ENCODE data around the gene NEK7. TPM values are rescaled to one million over a fixed set of nuclear protein-coding genes. Genes with fewer than 3 reads are reported as not detected.

The NEK7 gene
- total RNA-seq, 1 donor: 187 TPM

- H3K4me3 ChIP-seq (ENCODE audit: low read depth, low read length): no peak overlapping the region
- DNase-seq (ENCODE audit: low read depth): no peak
- TF ChIP-seq CTCF (IDR thresholded peaks at IDR 0.05; ENCODE audit: insufficient read depth, low read length): no peak
Observed at GRCh38 chr1:198160946-198161614, 4.3 kb downstream of the NEK7 start.

DNA sequence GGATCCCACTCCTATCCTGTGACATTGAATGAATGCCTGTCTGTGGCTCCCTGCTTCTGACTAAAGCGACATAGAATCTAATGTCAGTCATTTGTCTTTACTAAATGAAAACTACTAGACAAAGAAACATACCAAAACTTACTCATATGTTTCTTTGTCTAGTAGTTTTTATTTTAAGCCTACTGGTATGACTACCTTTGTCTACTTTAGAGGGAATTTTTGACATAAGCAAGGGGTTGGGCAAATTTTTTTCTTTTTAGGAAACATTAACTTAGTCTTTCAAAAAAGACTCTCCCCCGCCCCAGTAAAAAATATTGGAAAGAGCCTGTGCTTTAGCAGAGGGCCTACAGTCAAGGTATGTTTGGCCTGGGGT is 4.9 kb downstream of the NEK7 start:
- no peak for DNase-seq (ENCODE audit: low read depth)
- TF ChIP-seq CTCF (IDR thresholded peaks at IDR 0.05; ENCODE audit: insufficient read depth, low read length): no peak
- H3K4me3 ChIP-seq (ENCODE audit: low read depth, low read length): no peak overlapping the region

DNA sequence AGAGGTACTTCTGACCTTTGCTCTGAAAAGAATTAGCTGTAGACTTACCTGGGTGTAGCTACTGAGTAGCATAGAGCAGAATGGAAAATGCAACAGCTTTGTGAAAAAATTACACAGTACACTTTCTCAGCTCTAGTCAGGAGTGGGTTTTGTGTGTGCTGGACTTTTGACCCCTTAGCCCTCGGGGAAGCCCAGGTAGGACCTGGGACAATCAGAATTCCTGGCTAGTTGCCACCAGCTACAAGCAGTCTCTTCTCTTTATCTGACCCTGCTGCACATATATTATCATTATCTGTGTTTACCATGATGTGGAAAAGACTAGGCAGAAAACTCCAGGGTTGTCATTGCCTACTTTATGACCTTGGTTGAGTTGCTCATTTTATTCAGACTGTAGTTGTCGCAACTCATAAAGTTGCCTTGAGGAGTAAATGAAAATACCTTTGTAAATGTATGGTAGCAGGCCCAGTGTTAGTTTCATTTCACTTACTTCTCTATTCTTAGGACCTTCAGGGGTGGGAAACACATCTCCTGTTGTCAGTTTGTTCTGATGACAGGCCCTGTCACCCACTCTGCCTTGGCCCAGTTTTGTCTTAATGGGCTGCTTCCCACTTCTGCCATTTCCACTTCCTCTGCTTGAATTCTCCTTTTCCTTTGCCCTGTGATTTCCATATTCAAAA is 5.4 kb downstream of the NEK7 start:
- no peak for DNase-seq (ENCODE audit: low read depth)
- H3K4me3 ChIP-seq (ENCODE audit: low read depth, low read length): no peak overlapping the region

DNA sequence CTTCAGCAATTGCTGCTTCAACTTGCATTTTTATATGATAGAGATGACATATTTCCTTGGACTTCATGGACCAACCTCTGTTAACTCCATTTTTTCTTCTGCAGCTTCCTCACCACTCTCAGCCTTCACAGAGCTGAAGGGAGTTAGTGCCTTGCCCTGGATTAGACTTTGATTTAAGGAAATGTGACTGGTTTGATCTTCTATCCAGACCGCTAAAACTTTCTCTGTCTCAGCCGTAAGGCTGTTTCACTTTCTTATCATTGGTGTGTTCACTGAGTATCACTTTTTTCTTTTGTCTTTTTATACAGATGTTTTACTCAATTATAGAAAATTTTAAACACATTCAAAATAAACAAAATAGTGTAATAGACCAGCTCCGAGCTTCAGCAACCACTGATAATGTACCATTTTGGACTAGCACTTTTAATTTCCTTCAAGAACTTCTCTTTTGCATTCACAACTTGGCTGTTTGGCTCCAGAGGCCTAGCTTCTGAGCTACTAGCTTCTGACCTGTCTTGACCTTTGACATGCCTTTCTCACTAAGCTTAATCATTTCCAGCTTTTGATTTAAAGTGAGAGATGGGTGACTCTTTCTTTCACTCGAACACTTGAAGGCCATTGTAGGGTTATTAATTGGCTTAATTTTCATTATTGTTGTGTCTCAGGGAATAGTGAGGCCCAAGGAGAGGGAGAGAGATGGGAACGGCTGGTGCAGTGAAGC is 9.3 kb downstream of the NEK7 start:
- H3K4me3 ChIP-seq (ENCODE audit: low read depth, low read length): no peak overlapping the region
- no peak for DNase-seq (ENCODE audit: low read depth)

More for the DNA sequence above, 5.4 kb downstream of the NEK7 start:
- no peak for TF ChIP-seq CTCF (IDR thresholded peaks at IDR 0.05; ENCODE audit: insufficient read depth, low read length)

DNA sequence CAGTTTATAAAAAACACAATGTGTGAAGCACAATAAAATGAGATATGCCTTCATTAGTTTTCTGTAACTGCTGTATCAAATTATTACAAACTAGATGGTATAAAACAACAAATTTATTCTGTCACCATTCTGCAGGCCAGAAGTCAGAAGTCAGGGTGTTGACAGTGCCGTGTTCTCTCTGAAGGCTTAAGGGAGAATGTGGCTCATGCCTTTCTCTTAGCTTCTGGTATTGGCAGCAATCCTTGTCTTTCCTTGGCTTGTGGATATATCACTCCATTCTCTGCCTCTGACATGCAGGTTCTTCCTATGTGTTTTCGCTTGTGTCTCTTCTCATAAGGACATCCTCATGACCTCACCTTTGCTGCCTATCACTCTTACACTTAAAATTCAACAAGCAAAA is 10.1 kb downstream of the NEK7 start:
- H3K4me3 ChIP-seq (ENCODE audit: low read depth, low read length): no peak overlapping the region
- no peak for DNase-seq (ENCODE audit: low read depth)
- no peak for TF ChIP-seq CTCF (IDR thresholded peaks at IDR 0.05; ENCODE audit: insufficient read depth, low read length)

More for the DNA sequence above, 9.3 kb downstream of the NEK7 start:
- TF ChIP-seq CTCF (IDR thresholded peaks at IDR 0.05; ENCODE audit: insufficient read depth, low read length): no peak

DNA sequence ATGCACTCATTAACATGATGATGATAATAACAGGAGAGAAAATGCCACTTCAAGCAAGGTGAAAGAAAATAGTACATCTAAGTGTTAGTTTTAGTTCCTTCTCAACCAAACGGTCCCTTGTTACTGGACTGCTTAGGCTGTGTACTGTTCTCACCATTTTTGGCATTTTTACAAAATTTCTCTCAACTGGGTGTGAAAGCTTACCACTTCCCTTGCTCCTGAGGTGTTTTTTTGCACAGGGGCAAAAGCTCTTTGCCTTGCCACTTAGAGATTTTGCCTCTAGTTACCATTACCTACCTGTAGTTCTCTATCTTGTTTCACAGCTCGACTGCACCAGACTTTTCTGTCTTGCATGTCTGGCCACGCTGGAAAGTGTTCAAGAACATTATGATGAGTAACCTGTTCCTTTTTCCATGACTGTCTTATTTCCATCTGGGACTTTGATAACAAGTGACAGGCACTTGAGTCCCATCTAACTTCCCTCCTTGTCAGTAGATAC is 10.7 kb downstream of the NEK7 start:
- DNase-seq (ENCODE audit: low read depth): no peak
- no peak for TF ChIP-seq CTCF (IDR thresholded peaks at IDR 0.05; ENCODE audit: insufficient read depth, low read length)

More for the DNA sequence above, 10.7 kb downstream of the NEK7 start:
- no peak overlapping the region for H3K4me3 ChIP-seq (ENCODE audit: low read depth, low read length)

Data from fibroblast of the aortic adventitia (primary cell).